ENCODE data around the gene R3HDM1.

The R3HDM1 gene

GRCh38 chr2:135755573-135755972 is 224.3 kb downstream of the R3HDM1 start:
- no peak overlapping the region for H3K4me3 ChIP-seq (ENCODE audit: low read depth, low read length)
- DNase-seq (ENCODE audit: low read depth): no peak
- in situ Hi-C loops (cut with HindIII; ENCODE audit: low sequenced_read_pairs): no loop called here
- no peak for TF ChIP-seq CTCF (IDR thresholded peaks at IDR 0.05; ENCODE audit: low read depth, low read length, missing control alignments)

- no peak overlapping the region for H3K4me3 ChIP-seq (ENCODE audit: low read depth, low read length)
- DNase-seq (ENCODE audit: low read depth): no peak
- no peak for TF ChIP-seq CTCF (IDR thresholded peaks at IDR 0.05; ENCODE audit: low read depth, low read length, missing control alignments)
- in situ Hi-C loops (cut with HindIII; ENCODE audit: low sequenced_read_pairs): no loop called here
Observed at GRCh38 chr2:135756692-135757091, 225.4 kb downstream of the R3HDM1 start.

DNA sequence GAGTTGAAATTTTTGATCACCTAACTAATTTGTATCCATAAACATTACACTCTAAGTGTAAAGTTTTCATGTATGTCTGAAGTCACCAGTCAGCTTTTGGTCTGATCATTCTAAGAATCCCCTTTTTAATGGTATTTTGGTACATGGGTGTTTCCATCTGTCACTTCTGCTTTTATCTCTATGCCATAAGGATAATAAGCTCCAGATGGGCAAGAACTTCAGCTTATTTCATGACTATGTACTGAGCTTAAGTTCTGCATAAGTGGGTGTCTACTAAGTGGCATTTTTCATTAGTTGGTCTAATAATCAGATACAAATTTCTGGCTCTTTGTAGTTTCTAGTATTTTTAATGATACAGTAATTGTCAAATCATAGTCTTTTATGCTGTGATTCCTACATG is 230.7 kb downstream of the R3HDM1 start:
- in situ Hi-C loops (cut with HindIII; ENCODE audit: low sequenced_read_pairs): no loop called here
- no peak for TF ChIP-seq CTCF (IDR thresholded peaks at IDR 0.05; ENCODE audit: low read depth, low read length, missing control alignments)
- no peak for DNase-seq (ENCODE audit: low read depth)
- H3K4me3 ChIP-seq (ENCODE audit: low read depth, low read length): no peak overlapping the region

- H3K4me3 ChIP-seq (ENCODE audit: low read depth, low read length): no peak overlapping the region
- in situ Hi-C loops (cut with HindIII; ENCODE audit: low sequenced_read_pairs): no loop called here
- no peak for DNase-seq (ENCODE audit: low read depth)
Observed at GRCh38 chr2:135762530-135762929, 231.2 kb downstream of the R3HDM1 start.

DNA sequence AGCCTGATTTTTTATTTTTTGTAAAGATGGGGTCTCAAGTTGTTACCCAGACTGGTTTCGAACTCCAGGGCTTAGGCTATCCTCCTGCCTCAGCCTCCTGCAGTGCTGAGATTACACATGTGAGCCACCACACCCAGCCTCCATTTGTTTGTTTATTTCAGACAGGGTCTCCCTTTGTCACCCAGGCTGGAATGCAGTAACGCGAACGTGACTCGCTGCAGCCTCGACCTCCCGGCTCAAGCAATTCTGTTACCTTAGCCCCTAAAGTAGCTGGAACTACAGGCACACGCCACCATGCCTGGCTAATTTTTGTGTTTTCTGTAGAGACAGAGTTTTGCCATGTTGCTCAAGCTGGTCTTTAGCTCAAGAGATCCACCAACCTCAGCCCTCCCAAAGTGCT is 237.6 kb downstream of the R3HDM1 start:
- no peak for DNase-seq (ENCODE audit: low read depth)
- H3K4me3 ChIP-seq (ENCODE audit: low read depth, low read length): no peak overlapping the region
- in situ Hi-C loops (cut with HindIII; ENCODE audit: low sequenced_read_pairs): no loop called here
- no peak for TF ChIP-seq CTCF (IDR thresholded peaks at IDR 0.05; ENCODE audit: low read depth, low read length, missing control alignments)

More at GRCh38 chr2:135762530-135762929, 231.2 kb downstream of the R3HDM1 start:
- no peak for TF ChIP-seq CTCF (IDR thresholded peaks at IDR 0.05; ENCODE audit: low read depth, low read length, missing control alignments)

GRCh38 chr2:135773319-135773718 is 242.0 kb downstream of the R3HDM1 start:
- in situ Hi-C loops (cut with HindIII; ENCODE audit: low sequenced_read_pairs): no loop called here
- H3K4me3 ChIP-seq (ENCODE audit: low read depth, low read length): no peak overlapping the region
- no peak for TF ChIP-seq CTCF (IDR thresholded peaks at IDR 0.05; ENCODE audit: low read depth, low read length, missing control alignments)
- no peak for DNase-seq (ENCODE audit: low read depth)

GRCh38 chr2:135773917-135774316 is 242.6 kb downstream of the R3HDM1 start:
- TF ChIP-seq CTCF (IDR thresholded peaks at IDR 0.05; ENCODE audit: low read depth, low read length, missing control alignments): no peak
- in situ Hi-C loops (cut with HindIII; ENCODE audit: low sequenced_read_pairs): no loop called here

More at GRCh38 chr2:135773917-135774316, 242.6 kb downstream of the R3HDM1 start:
- no peak overlapping the region for H3K4me3 ChIP-seq (ENCODE audit: low read depth, low read length)
- no peak for DNase-seq (ENCODE audit: low read depth)

All from astrocyte of the cerebellum (primary cell).